RWPE2 (cell line): ENCODE measurements around the gene CYP24A1.

ENCODE experiments used
- ATAC-seq: fragments of 200-7000 bp; cut with Tn5 transposase; 3 replicates; pipeline ENCODE4 v1.9.1; 2021; ENCODE audit warnings: low read depth
- DNase-seq: peaks from one replicate; pipeline ENCODE4 v3.0.0-alpha.2; 2020; ENCODE audit warnings: low spot score
- H3K27ac ChIP-seq: fragments of 450-650 bp; 2 replicates; pipeline ENCODE4 v1.5.1; 2017; ENCODE audit warnings: mild to moderate bottlenecking; ENCODE audit not compliant: poor library complexity, severe bottlenecking
- H3K27me3 ChIP-seq: fragments of 250-450 bp; sonication (Bioruptor Pico); 2 replicates; pipeline ENCODE4 v1.5.1; 2021; ENCODE audit warnings: mild to moderate bottlenecking, moderate library complexity; ENCODE audit not compliant: insufficient read depth, poor library complexity, severe bottlenecking
- H3K36me3 ChIP-seq: fragments of 250-450 bp; sonication (Bioruptor Pico); 2 replicates; pipeline ENCODE4 v1.5.1; 2020; ENCODE audit warnings: low read depth, mild to moderate bottlenecking, moderate library complexity
- H3K4me1 ChIP-seq: fragments of 250-450 bp; sonication (Bioruptor Pico); 2 replicates; pipeline ENCODE4 v1.5.1; 2021; ENCODE audit warnings: mild to moderate bottlenecking, moderate library complexity; ENCODE audit not compliant: insufficient read depth, poor library complexity, severe bottlenecking
- H3K4me3 ChIP-seq: fragments of 250-450 bp; sonication (Bioruptor Pico); 2 replicates; pipeline ENCODE4 v1.5.1; 2021; ENCODE audit warnings: mild to moderate bottlenecking, moderate library complexity; ENCODE audit not compliant: severe bottlenecking
- H3K9me3 ChIP-seq: fragments of 250-450 bp; sonication (Bioruptor Pico); 2 replicates; pipeline ENCODE4 v1.5.1; 2021; ENCODE audit warnings: mild to moderate bottlenecking, moderate library complexity; ENCODE audit not compliant: severe bottlenecking
- CTCF ChIP-seq: fragments of 450-650 bp; IDR thresholded peaks from one replicate; pipeline ENCODE4 v1.5.1; 2017; ENCODE audit warnings: mild to moderate bottlenecking, moderate library complexity; ENCODE audit not compliant: poor library complexity, severe bottlenecking

The CYP24A1 gene

GRCh38 chr20:54199283-54199682 lies 25.5 kb upstream of the CYP24A1 start:
- H3K4me3 ChIP-seq: no peak overlapping the region
- peaks cover 24% of the 10 kb centered on the region for H3K4me1 ChIP-seq
- H3K27ac ChIP-seq: no peak overlapping the region
- H3K27me3 ChIP-seq: no peaks in the 10 kb centered on the region
- no peak for TF ChIP-seq CTCF
- H3K9me3 ChIP-seq: no peaks in the 10 kb centered on the region
- DNase-seq: no peak
- ATAC-seq: no peak
- H3K36me3 ChIP-seq: no peaks in the 10 kb centered on the region

- no peak overlapping the region for H3K4me3 ChIP-seq
- no peaks in the 10 kb centered on the region for H3K9me3 ChIP-seq
- DNase-seq: no peak
These were observed 24.1 kb upstream of the CYP24A1 start for GRCh38 chr20:54197621-54198604.

GRCh38 chr20:54195483-54196472 lies 22.0 kb upstream of the CYP24A1 start:
- TF ChIP-seq CTCF: no peak
- Histone ChIP-seq H3K27ac (peak overlapping the region; percentile 9), H3K4me1 (peaks cover 25% of the 10 kb centered on the region), H3K4me3 (no peak overlapping the region), H3K27me3 (no peaks in the 10 kb centered on the region), H3K9me3 (no peaks in the 10 kb centered on the region), H3K36me3 (no peaks in the 10 kb centered on the region)
- ATAC-seq (no peak), DNase-seq (no peak)

More at GRCh38 chr20:54197621-54198604, 24.1 kb upstream of the CYP24A1 start:
- H3K27ac ChIP-seq: peak overlapping the region; percentile 9
- H3K36me3 ChIP-seq: no peaks in the 10 kb centered on the region
- ATAC-seq: peak; percentile 69
- peak; percentile 100 for TF ChIP-seq CTCF
- H3K27me3 ChIP-seq: no peaks in the 10 kb centered on the region
- peaks cover 25% of the 10 kb centered on the region for H3K4me1 ChIP-seq

- Histone ChIP-seq H3K27me3 (no peaks in the 10 kb centered on the region), H3K4me3 (no peak overlapping the region), H3K36me3 (no peaks in the 10 kb centered on the region), H3K9me3 (no peaks in the 10 kb centered on the region), H3K27ac (peak overlapping the region; percentile 9), H3K4me1 (peaks cover 32% of the 10 kb centered on the region)
- DNase-seq: no peak
- TF ChIP-seq CTCF: peak; percentile 42
- ATAC-seq: peak; percentile 81
These were observed 21.1 kb upstream of the CYP24A1 start for GRCh38 chr20:54194724-54195438.
